ENCODE measurements around the gene SLC5A11.

GRCh38 chr16:24863582-24864437 is 18.0 kb downstream of the SLC5A11 start:
- no peak for TF ChIP-seq POLR2A (IDR thresholded peaks at IDR 0.05; ENCODE audit: low read depth, low read length)
- no peak for TF ChIP-seq POLR2AphosphoS5 (IDR thresholded peaks at IDR 0.05; ENCODE audit: low read depth, low read length)
- no peak for TF ChIP-seq TAF1 (IDR thresholded peaks at IDR 0.05; ENCODE audit: borderline replicate concordance, low read depth, low read length)
